GM19468 (cell line): ENCODE measurements around the gene ZNF331.
"Not testable (repeated sequence)": the region's sequence is repeated elsewhere in the genome, so short reads cannot be mapped to it uniquely, and the experiment has no call there.

Experiments
- ATAC-seq: cut with Tn5 transposase; IDR thresholded peaks from one replicate; pipeline ENCODE4 v1.9.1; 2021; ENCODE audit warnings: mild to moderate bottlenecking, moderate library complexity, moderate number of reproducible peaks; ENCODE audit not compliant: unreplicated experiment; ENCODE audit errors: extremely low read depth

The ZNF331 gene

DNA sequence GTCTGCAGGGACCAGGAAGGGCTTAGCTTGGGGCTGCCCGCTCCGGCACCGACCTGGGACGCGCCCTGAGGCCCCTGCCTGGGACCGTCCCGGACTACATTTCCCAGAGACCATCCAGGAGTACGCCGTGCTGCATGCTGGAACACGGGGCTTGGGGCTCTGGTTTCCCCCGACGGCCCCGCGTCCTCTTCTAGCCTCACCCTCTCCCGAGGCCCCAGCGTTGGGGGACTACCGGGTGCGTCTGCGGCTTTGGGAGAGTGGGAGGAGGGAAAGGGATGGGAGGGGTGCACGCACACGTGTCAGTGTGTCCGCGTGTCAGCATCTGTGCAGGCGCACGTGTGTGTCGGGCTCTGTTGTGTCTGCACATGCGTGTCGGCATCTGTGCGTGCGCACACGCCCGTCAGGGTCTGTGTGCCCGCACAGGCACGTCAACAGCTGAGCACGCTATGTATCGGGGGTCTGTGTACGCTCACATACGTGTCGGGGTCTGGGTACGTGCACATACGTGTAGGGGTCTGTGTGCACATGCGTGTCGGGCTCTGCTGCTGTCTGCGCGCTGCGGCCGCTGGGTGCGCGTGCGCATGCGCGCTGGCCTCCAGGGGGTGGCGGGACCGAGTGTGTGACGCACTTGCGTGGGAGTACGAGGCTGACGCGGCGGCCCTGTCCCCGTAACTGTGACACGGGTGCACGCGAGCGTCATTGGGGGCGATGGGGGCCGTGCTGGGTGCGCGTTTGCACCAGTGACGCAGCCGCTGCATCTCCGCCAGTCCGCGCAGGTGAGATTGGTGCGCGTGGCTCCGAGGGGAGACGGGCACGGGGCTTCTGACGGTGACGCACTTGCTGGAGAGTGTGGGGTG lies at the start of gene ZNF331:
Gene ZNF331 (plus strand): TSS at position 625 of the 857 bp plus-strand sequence. CDS start 31,232 bp downstream, outside the sequence.
- peak; percentile 42 for ATAC-seq

DNA sequence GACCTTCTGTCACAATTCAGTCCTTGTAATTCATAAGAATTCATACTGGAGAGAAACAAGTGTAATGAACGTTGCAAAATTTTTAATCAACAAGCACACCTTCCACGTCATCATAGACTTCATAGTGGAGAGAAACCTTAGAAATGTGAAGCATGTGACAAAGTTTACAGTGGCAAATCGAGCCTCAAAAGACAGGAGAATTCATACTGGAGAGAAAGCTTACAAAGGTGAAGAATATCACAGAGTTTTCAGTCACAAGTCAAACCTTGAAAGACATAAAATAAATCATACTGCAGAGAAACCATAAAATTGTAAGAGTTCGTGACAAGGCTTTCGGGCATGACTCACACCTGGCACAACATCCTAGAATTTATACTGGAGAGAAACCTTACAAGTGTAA lies 45.8 kb upstream of the ZNF331 start:
- no peak for ATAC-seq

DNA sequence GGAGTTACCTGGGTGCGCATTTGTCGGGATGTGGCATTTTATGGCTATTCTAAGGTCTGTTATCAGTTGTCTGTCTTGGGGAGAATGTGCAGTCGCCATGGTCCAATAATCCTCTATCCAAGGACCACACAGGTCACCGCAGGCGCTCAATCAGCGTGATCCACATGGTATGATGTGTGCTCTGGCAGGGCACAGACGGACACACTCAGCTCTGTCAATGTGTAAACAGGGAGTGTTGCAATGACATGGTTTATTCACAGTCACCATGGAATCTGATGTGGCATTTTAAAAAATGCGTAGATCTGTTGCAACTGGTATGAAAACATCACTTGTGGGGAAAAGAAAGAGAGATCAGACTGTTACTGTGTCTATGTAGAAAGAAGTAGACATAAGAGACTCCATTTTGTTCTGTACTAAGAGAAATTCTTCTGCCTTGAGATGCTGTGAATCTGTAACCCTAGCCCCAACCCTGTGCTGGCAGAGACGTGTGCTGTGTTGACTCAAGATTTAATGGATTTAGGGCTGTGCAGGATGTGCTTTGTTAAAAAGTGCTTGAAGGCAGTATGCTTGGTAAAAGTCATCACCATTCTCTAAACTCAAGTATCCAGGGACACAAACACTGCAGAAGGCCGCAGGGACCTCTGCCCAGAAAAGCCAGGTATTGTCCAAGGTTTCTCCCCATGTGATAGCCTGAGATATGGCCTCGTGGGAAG lies 40.5 kb upstream of the ZNF331 start:
- not testable (repeated sequence) for ATAC-seq

DNA sequence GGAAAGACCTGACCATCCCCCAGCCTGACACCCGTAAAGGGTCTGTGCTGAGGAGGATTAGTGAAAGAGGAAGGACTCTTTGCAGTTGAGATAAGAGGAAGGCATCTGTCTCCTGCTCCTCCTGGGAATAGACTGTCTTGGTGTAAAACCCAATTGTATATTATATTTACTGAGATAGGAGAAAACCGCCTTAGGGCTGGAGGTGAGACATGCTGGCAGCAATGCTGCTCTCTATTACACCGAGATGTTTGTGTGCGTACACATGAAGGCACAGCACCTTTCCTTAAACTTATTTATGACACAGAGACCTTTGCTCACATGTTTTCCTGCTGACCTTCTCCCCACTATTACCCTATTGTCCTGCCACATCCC lies 39.9 kb upstream of the ZNF331 start:
- ATAC-seq, result not testable (repeated sequence)

DNA sequence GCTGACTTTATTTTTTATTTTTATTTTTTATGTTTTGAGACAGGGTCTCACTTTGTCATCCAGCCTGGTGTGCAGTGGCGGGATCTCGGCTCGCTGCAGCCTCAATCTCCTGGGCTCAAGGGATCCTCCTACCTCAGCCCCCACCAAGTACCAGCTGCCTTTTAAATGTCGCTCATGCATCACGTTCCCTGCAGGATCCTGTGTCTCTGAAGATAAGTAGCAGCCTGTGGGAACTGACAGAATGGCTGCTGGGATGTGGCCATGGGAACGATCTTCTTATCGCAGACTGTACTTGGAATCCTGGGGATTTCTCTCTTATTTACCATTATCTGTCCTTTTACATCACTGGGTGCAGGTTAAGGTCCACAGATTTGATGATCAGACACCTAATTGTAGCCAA lies 34.8 kb upstream of the ZNF331 start:
- not testable (repeated sequence) for ATAC-seq

DNA sequence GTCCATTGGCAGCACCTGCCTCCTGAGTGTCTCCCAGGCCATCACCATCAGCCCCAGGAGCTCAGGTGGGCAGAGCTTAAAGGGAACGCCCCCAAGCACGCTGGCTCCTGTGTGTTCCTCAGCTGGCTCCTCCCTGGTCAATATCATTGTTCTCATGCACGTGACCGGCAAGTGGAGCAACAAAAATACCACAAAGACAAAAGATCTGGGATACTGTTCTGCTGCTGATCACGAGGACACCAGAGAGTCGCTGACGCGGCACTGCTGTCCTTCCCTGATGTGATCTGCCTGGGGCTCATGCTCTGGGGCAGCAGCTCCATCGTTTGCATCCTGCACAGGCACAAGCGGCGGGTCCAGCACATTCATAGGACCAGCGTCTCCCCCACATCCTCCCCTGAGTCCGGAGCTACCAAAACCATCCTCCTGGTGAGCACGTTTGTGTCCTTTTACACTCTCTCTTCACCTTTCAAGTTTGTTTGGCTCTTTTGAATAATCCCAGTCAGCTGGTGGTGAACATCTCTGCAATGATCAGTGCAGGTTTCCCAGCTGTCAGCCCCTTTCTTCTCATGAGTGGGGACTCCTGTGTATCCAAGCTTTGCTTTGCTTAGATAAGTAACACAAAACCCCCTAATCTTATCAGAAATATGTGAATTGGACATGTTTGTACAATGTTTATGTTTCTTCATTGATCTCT lies 34.1 kb upstream of the ZNF331 start:
- ATAC-seq, result not testable (repeated sequence)

DNA sequence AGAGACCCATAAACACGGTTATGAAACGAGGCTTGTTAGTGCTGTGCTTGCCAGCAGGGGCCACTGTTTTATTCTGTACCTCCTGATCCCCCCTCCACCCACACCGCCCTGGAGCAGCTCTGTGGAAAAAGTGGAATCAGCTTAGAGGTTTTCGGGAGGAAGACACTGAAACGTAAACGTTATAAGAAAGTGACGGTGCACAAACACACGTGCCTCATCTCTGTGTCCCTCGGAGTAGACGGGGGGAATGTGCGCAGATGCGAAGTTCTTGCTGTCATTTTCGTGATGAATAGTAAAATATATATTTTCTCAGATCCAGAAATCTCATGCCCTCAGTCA lies 33.6 kb upstream of the ZNF331 start:
- not testable (repeated sequence) for ATAC-seq

DNA sequence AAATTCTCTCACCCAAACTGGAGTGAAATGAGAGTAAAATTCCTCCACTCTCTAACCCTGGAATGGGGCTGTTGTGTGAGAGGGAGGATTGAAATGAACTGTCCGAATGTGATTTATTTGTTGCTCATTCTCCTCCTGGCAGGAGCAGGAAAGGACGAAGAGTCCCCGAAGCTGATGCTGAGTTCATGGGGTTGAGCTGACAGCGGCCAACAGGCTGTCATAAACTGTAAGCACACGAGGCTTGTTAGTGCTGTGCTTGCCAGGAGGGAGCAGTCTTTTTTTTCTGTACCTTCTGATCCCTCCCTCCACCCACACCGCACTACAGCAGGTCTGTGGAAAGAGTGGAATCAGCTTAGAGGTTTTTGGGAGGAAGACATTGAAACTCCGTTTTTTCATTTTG lies 33.1 kb upstream of the ZNF331 start:
- no peak for ATAC-seq

DNA sequence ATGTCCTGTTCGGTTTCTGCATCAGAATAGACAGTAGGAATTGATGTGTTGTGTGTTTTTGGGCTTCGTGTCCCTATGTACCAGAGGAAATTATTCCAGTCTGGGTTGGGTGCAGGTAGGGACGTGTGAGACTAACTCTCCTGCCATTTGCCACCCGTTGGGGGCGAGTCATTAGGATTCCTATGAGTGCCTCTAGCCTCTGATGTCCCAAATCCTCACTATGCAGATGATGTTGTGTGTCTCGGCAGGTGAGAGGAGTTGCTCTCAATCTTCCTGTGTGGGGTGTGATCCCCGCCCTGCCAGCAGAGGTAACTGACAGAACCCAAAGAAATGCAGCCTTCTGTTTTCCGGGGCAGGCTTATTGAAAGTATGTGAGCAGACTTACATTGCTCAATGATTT lies 31.2 kb upstream of the ZNF331 start:
- no peak for ATAC-seq

DNA sequence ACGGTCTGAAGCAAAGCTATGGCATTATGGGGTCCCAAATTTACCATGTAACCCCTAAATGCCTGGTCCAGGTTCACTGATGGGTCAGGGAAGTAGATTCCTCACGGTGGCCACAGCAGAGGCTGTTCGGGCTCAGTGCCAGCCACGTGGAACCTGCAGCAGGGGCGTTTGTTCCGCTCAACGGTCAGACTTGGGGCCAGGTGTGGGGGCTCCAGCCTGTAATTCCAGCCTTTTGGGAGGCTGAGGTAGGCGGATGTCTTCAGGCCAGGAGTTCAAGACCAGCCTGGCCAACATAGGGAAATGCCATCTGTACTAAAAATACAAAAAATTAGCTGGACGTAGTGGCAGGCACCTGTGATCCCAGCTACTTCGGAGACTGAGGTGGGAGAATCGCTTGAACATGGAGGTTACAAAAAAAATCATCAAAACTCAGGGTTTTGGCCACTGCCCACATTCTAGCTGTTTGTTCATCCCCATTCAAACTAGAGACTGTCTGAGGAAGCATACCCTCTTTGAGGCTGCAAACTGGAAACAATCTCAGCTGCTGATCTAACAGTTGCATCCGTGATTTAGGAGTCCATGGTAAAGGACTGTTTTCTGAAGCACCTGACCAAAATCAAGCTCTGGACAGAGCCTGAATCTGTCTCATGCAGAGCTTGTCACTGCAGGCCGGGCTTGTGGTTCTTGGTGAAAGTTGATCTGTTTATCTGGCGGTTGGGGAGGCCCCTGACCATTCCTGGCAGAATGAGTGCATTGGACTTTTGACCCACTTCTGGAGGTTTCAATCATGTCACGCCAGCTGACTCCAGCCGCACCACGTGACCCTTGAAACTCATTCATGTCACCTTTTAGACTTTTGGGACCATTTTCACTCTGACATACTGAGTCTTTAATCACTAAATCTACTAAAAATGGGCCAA lies 30.2 kb upstream of the ZNF331 start:
- no peak for ATAC-seq

DNA sequence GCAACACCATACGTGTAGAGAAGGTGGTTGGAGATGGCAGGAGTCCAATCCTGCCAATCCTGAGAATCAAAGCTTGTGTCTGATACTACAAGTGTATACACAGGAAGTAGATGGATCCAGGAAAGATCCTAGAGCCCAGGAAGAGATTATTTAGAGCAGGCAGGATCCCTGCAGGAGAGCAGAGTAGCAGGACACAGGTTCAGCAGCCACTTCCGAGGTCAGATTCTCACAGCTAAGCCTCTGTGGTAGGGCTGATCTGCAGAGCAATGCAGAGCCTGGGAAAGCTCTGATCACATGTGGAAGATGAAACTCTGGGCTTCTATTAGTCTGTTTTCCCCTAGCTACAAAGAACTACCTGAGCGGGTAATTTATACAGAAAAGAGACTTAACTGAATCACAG lies 28.5 kb upstream of the ZNF331 start:
- no peak for ATAC-seq

DNA sequence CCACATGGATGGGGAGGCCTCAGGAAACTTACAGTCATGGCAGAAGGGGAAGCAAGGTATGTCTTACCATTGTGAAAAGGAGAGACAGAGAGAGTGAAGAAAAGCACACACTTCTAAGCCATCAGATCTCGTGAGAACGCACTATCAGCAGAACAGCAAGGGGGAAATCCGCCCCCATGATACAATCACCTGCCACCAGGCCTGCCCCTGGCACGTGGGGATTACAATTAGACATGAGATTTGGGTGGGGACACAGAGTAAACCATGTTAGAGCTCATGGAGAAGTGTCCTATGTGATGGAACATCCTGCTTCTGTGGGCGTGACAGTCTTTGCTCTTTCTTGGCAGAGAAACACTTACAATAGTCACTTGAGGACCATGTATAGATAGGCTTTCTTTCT lies 28.1 kb upstream of the ZNF331 start:
- ATAC-seq, result no peak

DNA sequence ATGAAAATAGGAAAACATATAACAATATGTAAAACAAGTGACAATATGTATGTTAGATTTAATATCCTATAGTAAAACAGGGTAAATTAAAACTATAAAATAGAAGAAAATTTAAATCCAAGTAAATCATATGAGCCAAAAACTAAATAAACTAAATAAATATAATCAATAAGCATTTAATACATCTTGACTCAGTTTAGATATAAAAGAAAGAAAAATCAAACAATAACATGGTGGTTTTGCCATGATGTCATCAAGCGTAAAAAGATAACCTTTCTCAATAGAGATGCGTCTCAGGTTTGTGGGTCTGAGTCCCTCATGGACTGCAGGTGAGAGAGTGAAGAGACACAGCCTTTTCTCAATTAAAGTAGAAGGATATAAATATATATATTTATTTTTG lies 26.6 kb upstream of the ZNF331 start:
- no peak for ATAC-seq

DNA sequence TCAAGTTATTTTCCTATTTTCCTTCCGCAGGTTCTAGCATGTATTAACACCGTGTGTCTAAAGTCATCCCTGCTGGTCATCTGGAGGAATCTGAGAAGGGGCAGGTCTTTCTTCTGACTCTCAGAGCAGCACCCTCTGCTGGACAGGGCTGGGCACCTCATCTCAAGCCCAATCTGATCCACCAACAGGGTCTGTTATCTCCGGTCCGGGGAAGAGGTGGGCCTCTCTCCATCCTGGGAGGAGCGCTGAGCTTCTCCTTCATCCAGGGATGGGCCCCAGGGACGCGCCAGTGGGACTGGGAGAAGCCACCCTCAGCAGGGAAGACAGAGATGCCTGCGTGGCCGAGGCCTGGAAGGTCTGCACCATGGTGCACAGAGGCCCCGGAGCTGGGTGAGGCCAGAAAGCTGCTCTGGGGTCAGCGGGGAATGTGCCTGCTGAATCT lies 26.0 kb upstream of the ZNF331 start:
- no peak for ATAC-seq

DNA sequence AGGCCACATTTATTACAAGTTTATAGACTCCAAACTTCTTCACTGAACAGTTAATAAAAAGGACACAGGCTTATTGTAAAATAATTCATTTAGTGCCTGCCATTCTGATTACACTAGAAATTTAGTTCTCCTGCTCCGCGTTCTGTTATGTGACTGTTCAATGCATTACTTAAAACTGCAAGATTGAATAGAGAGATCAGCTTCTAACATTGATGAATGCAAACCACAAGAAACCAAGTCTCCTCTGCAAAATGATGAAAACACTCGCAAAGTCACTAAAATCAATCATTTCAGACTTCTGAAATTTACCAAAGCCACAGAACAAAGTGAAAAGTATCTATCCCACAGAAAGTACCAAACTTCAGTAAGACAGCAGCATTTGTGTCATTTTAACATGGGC lies 22.9 kb upstream of the ZNF331 start:
- ATAC-seq, result not testable (repeated sequence)

DNA sequence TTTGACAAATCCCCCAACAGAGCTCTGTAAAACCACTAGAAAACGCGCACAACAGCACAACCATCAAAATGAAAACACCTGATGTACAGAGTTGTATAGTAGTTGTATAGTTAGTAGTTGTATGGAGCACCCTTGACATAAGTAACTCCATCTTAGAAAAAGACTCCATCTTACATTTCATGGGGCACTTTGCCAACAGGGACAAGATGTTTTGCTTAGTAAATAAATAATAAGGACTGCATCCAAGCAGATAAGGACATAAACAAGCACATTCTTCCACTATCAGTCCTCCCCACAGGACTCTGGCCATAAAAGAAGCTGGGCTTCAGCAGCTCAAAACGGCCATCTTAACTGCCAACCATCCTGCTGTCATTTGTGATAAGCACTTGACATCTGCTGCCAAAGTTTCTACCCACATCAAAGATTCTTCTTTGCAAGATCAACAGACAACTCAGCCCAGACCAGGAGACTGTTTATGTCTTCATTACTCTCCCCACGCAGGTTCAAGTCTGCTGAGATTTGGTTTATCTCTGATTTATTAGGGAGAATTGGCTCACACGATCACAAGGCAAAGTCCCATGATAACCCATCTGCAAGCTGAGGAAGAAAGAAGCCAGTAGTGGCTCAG lies 20.7 kb upstream of the ZNF331 start:
- no peak for ATAC-seq

DNA sequence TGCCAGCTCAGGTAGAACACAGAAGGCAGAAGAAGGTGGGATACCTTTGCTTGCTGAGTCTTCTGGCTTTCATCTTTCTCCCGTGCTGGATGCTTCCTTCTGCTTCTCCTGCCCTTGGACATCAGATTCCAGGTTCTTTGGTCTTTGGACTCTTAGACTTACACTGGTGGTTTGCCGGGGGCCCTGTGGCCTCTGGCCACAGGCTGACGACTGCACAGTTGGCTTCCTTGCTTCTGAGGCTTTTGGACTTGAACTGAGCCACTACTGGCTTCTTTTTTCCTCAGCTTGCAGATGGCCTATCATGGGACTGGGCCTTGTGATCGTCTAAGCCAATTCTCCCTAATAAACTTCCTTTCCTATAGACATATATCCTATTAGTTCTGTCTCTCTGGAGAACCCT lies 19.8 kb upstream of the ZNF331 start:
- ATAC-seq, result no peak

DNA sequence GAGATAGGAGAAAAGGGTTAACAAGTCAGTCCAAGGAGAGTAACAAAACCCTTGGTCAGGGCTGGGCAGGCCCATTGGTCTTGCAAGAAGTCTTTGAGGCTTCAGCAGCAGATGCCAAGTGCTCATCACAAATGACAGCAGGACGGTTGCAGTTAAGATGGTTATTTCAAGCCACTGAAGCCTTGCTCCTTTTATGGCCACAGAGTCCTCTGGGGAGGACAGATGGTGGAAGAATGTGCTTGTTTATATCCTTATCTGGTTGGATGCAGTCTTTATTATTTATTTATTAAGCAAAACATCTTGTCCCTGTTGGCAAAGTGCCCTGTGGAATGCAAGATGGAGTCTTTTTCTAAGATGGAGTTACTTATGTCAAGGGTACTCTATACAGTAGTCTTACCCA lies 19.2 kb upstream of the ZNF331 start:
- no peak for ATAC-seq

DNA sequence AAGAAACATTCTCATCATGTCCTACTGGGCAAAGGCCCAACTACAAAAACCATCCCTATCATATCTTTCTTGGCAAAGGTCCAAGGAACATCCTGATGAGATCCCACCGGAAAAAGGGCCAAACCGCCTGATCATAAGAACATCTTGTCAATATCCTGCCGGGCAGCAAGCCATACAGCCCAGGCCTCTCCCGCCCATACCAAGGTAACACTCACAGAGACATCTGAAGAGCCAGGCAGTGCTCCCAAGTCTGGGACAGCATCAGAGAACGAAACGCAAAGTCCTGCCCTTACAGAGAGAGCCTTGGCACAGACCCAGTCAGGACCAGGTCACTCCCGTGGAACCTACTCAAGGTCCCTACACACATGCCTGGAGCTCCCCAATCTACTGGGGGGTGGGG lies 18.5 kb upstream of the ZNF331 start:
- no peak for ATAC-seq

DNA sequence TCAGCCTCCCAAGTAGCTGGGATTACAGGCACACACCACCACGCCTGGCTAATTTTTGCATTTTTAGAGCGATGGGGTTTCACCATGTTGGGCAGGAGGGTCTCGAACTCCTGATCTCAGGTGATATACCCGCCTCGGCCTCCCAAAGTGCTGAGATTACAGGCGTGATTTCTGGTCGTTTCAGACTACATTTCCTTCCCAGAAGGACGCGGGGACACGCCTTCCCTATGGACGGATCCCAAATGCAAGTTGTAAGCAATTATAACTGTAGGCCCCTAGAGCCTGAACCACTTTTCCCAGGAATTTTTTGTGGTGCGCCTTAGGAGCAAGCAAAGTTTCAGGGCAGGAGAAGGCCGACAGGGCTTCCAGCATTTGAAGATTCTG lies 17.8 kb upstream of the ZNF331 start:
- ATAC-seq, result no peak
